Immature natural killer cell (primary cell): Measurements from ENCODE around the gene RFC2. TPM values are rescaled to one million over a fixed set of nuclear protein-coding genes. Genes with fewer than 3 reads are reported as not detected.

ENCODE experiments used
- DNase-seq, 3 donors: peaks; one replicate each; pipeline ENCODE4 v3.0.0; 2022; ENCODE audit warnings: mixed read lengths in 1 of 3
- H3K27ac Mint-ChIP-seq, 6 donors: one replicate each; pipeline ENCODE4 v1.8.0; 2020; ENCODE audit warnings: mixed read lengths in 6 of 6, mild to moderate bottlenecking in 5 of 6, inconsistent platforms in 4 of 6, moderate library complexity in 3 of 6
- H3K27me3 Mint-ChIP-seq, 3 donors: one replicate each; pipeline ENCODE4 v1.8.0; 2020 to 2021; ENCODE audit warnings: low read depth in 3 of 3, mild to moderate bottlenecking in 3 of 3, mixed read lengths in 3 of 3, moderate library complexity in 3 of 3, inconsistent platforms in 1 of 3
- H3K36me3 Mint-ChIP-seq, 3 donors: one replicate each; pipeline ENCODE4 v1.8.0; 2020; ENCODE audit warnings: mixed read lengths in 3 of 3, inconsistent platforms in 2 of 3, mild to moderate bottlenecking in 2 of 3
- H3K4me1 Mint-ChIP-seq, 2 donors: one replicate each; pipeline ENCODE4 v1.8.0; 2020; ENCODE audit warnings: inconsistent platforms in 2 of 2, mild to moderate bottlenecking in 2 of 2, mixed read lengths in 2 of 2, moderate library complexity in 1 of 2
- H3K4me3 Mint-ChIP-seq, 5 donors: one replicate each; pipeline ENCODE4 v1.8.0; 2020; ENCODE audit warnings: mild to moderate bottlenecking in 5 of 5, mixed read lengths in 5 of 5, inconsistent platforms in 3 of 5, moderate library complexity in 3 of 5
- H3K9me3 Mint-ChIP-seq, 6 donors: one replicate each; pipeline ENCODE4 v1.8.0; 2020; ENCODE audit warnings: mild to moderate bottlenecking in 6 of 6, mixed read lengths in 6 of 6, inconsistent platforms in 4 of 6, moderate library complexity in 3 of 6
- polyA plus RNA-seq, 3 donors: library from polyadenylated mRNA; unstranded; fragments of 300-500 nt; fragmentation: Illumina TruSeq; gene quantifications; one replicate each; pipeline ENCODE4 v1.2.3, GENCODE V29; 2021

The RFC2 gene
- polyA plus RNA-seq, 3 donors from 2014 or later, result 48.1 to 79.5 (median 63.0) TPM

DNA sequence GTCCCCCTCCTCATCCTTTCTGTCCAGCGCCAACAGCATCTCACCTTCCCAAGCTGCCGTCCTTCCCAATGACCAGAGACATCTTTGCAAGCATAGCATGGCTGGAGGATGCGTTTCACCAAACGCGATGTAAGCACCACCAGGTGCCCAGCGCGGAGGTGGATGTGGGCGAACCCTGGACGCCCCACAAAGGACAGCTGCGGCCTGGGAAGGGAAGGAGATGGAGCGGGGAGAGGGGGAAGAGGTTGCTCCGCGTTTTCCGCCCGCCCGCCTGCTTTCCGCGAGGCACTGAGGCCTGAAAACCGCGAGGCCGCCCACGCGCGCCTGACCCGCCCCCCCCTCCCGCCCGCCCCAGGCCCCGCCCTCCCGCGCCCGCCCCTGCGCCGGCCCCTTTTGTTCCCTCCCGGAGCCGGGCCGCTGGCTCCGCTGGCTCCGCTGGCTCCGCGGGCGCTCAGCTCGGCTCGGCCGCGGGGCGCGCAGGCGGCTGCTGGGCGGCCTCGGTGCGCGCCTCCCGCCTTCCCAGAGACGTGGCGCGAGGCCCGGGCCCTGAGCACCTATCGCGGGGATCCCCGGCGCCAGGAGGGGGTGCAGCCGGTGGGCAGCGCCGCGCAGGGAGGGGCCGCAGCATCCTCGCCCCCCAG is 34.9 kb upstream of the RFC2 start, which contains the start of gene CLIP2:
Gene CLIP2, plus strand, starts transcription at position 390 of the 641 bp plus-strand sequence. CDS start 28,140 bp downstream, outside the sequence.
- Mint-ChIP-seq H3K36me3 (no peaks in the 10 kb centered on the region), H3K9me3 (no peaks in the 10 kb centered on the region), H3K27ac (peak within 1 kb of the TSS in 5 of 6 donors; percentile 35 to 89 (median 66)), H3K27me3 (peaks cover 2 to 9% (median 5%) of the 10 kb centered on the region in 3 donors), H3K4me1 (peaks cover 43 to 45% of the 10 kb centered on the region in 2 donors), H3K4me3 (peak within 1 kb of the TSS; percentile 89 to 94 (median 92))
- DNase-seq, result peak; percentile 68 to 74 (median 69)

DNA sequence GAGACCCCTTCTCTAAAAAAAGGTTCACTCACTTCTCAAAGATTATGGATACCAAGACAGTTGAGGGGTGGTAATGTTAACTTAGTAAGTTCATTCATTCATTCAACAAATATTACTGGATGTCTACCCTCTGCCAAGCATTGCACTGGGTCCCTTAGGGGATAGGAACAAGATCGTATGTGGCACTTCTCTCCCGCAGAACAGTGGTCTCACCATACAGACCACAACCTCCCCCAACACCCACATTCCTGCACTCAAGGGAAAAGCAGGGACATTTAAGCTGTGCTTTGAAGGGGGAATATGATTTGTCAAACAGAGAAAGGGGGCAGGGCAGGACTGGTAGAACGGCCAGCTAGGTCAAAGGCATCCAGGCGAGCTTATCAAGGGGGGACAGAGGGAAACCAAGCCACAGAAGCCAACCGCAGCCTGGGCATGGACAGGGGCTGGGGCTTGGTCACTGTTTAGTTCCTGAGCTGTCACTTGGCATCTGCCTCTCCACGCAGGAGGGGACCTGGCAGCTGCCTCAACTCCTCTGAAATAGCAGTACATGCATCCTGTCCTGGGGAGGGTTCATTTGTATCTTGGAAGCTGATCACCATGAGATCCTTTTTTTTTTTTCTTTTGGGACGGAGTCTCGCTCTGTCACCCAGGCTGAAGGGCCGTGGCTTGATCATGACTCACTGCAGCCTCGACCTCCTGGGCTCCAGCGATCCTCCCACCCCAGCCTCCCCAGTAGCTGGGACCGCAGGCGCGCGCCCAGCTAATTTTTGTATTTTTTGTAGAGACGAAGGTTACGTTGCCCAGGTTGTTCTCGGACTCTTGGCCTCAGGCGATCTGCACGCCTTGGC is 34.1 kb upstream of the RFC2 start:
- peaks cover 38 to 39% of the 10 kb centered on the region in 2 donors for H3K4me1 Mint-ChIP-seq

DNA sequence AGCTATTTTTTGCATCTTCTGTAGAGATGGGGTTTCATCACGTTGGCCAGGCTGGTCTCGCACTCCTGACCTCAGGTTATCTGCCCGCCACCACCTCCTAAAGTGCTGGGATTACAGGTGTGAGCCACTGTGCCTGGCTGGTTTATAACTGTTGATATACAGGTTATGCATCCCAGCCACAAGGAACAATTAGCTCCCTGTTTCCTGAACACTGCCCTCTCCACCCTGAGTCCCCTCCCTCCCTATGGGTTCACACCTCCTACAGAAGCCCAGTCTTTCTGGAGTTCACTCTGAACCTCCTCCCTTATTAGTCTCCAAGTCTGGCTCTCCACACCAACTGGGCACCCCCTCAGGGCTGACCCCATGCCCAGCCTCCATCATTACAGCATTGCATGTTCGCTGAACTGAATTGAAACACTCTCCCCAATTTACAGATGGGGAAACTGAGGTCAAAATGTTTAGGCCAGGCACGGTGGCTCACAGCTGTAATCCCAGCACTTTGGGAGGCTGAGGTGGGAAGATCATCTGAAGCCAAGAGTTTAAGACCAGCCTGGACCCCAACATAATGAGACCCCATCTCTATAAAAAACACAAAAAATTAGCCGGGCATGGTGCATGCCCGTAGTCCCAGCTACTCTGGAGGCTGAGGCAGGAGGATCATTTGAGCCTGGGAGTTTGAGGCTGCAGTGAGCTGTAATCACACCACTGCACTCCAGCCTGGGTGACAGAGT is 33.3 kb upstream of the RFC2 start:
- peaks cover 31 to 37% of the 10 kb centered on the region in 2 donors for H3K4me1 Mint-ChIP-seq
- peak overlapping the region; percentile 89 to 94 (median 92) for H3K4me3 Mint-ChIP-seq
- peaks cover 0 to 2% (median 0%) of the 10 kb centered on the region in 6 donors for H3K9me3 Mint-ChIP-seq
- H3K27ac Mint-ChIP-seq, result no peak overlapping the region
- DNase-seq, result no peak
- H3K36me3 Mint-ChIP-seq, result no peaks in the 10 kb centered on the region
- H3K27me3 Mint-ChIP-seq, result peaks cover 4 to 11% (median 5%) of the 10 kb centered on the region in 3 donors

More for the DNA sequence above, 34.1 kb upstream of the RFC2 start:
- H3K9me3 Mint-ChIP-seq, result peaks cover 0 to under 1% (median 0%) of the 10 kb centered on the region in 6 donors
- DNase-seq, result no peak
- H3K4me3 Mint-ChIP-seq, result peak overlapping the region; percentile 89 to 94 (median 92)
- H3K27ac Mint-ChIP-seq, result peak overlapping the region in 5 of 6 donors; percentile 25 to 89 (median 66)
- peaks cover 2 to 11% (median 5%) of the 10 kb centered on the region in 3 donors for H3K27me3 Mint-ChIP-seq
- H3K36me3 Mint-ChIP-seq, result no peaks in the 10 kb centered on the region

DNA sequence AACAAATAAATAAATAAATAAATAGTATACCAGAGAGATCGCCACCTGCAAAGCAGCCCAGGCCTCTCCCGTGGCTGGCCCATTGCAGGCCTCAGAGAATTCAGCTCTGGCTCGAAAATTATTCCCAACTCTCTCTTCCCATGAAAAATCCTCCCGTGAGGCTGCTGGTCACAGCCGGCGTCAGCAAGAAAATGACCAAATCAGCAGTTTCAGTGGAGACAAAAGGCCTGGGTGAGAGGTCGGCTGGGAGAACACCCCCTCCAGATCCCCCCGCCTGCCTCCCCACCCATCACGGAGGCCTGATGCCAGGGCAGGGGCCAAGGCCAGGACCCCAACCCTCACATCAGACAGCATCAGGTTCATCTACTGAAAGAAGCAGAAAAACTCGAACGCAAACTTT is 31.9 kb upstream of the RFC2 start:
- DNase-seq, result no peak
- Mint-ChIP-seq H3K27ac (no peak overlapping the region), H3K9me3 (peaks cover 0 to 2% (median 0%) of the 10 kb centered on the region in 6 donors), H3K36me3 (no peaks in the 10 kb centered on the region), H3K4me3 (no peak overlapping the region), H3K4me1 (peaks cover 27 to 31% of the 10 kb centered on the region in 2 donors), H3K27me3 (peaks cover 4 to 11% (median 5%) of the 10 kb centered on the region in 3 donors)

DNA sequence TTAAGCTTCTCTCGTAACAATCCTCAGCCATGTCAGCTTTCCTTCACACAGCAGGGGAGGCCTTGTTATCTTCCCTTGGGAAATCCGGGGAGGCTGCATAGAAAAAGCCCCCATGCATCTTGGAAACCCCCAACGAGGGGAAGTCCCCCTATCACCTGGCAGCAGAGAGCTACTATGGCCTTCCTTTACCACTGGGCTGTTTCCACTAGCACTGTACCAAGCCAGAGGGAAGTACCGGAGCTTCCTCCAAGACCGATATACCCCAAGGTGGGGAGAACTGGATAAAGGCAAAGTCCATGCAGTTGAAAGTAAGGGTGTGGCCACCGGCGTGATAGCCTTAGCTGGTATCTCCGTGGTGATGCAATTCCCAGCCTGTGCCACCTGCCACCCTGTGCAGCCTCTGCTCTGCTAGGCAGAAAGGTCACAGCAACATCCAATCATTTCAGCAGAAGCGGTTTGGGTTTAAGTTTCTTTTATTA is 30.6 kb upstream of the RFC2 start:
- DNase-seq, result no peak
- no peak overlapping the region for H3K27ac Mint-ChIP-seq
- no peak overlapping the region for H3K4me3 Mint-ChIP-seq
- peaks cover 4 to 13% (median 5%) of the 10 kb centered on the region in 3 donors for H3K27me3 Mint-ChIP-seq
- H3K4me1 Mint-ChIP-seq, result peaks cover 21 to 24% of the 10 kb centered on the region in 2 donors
- peaks cover 0 to 2% (median 0%) of the 10 kb centered on the region in 6 donors for H3K9me3 Mint-ChIP-seq
- H3K36me3 Mint-ChIP-seq, result no peaks in the 10 kb centered on the region

DNA sequence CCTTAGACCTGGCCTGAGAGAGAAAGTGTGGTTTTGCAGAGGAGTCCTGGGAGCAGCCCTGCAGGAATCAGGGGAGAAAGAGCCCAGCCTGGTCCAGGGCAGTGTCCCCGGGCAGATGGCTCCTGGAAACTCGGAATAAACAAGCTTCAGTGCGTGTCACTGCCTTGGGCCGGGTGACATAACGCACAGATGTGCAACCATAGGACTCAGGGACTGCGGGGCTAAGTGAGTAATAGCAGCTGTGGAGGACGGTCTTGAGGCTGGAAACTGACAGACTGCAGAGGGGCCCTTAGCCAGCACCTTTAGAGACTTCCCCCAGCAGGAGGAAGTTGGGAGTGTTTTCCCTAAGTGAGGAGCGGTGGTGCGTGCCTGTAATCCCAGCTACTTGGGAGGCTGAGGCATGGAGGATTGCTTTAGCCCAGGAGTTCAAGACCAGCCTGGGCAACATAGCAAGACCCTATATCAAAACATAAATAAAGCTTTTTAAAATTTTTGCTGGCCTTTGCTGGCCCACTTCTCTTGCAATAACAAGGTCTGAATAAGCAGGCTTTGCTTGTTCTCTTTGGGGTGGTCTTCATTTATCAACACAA is 29.8 kb upstream of the RFC2 start:
- DNase-seq, result no peak
- Mint-ChIP-seq H3K4me1 (peaks cover 20 to 22% of the 10 kb centered on the region in 2 donors), H3K27ac (no peak overlapping the region), H3K36me3 (no peaks in the 10 kb centered on the region), H3K27me3 (peaks cover 4 to 12% (median 5%) of the 10 kb centered on the region in 3 donors), H3K9me3 (peaks cover 0 to 2% (median 0%) of the 10 kb centered on the region in 6 donors), H3K4me3 (no peak overlapping the region)

DNA sequence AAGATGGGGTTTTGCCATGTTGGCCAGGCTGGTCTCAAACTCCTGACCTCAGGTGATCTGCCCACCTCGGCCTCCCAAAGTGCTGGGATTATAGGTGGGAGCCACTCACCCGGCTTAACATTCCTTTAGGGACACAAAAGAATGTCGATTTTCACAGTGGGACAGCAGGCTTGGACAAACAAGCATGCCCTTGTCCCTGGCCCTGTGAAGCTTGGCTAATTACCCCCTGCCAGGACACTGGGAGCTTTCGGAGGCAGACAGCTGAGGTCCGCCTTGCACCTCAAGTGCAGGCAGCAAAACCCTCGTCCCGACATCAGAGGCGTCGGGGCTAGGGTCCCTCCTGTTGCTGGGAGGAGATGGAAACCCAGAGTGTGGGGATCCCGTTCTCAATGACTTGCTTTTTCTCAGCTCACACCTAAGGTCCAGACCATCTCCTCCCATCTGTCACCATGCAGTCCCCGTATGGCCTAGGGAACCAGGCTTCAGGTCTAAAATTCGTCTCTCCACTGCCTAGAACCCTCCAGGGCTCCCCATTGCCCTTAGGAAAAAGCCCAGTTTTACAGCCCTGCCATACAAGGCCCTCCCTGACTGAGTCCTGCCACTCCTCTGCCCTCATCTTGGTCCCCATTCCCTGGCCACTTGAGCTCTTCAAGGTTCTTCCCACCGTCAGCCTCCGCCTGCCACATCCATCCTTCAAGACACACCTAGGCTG is 28.7 kb upstream of the RFC2 start:
- H3K9me3 Mint-ChIP-seq, result peaks cover 0 to 2% (median 0%) of the 10 kb centered on the region in 6 donors
- no peak for DNase-seq
- H3K27me3 Mint-ChIP-seq, result peaks cover 2 to 10% (median 4%) of the 10 kb centered on the region in 3 donors
- peaks cover 9 to 11% of the 10 kb centered on the region in 2 donors for H3K4me1 Mint-ChIP-seq
- no peaks in the 10 kb centered on the region for H3K36me3 Mint-ChIP-seq
- H3K27ac Mint-ChIP-seq, result no peak overlapping the region
- H3K4me3 Mint-ChIP-seq, result no peak overlapping the region

DNA sequence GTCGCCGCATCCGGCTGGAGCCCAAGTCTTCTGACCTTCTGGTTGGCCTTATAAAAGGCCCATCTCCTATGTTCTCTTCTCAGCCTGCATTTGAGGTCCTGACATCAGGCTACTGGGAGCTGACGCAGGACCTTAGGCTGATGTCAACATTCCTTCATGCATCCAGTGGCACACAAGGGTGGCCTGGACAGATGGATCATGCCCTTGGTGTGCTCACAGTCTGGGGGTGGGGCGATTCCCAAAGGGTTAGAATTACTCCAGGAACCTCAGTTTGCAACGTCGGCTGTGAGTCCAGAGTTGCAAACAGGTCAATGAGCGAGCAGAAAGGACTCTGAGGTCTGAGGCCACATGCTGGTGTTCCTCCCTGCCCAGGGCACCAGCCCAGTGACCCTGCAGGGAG is 26.8 kb upstream of the RFC2 start:
- no peaks in the 10 kb centered on the region for H3K4me1 Mint-ChIP-seq
- H3K27ac Mint-ChIP-seq, result no peak overlapping the region
- H3K36me3 Mint-ChIP-seq, result no peaks in the 10 kb centered on the region
- DNase-seq, result no peak
- no peak overlapping the region for H3K4me3 Mint-ChIP-seq
- H3K9me3 Mint-ChIP-seq, result peaks cover 0 to 2% (median 0%) of the 10 kb centered on the region in 6 donors
- H3K27me3 Mint-ChIP-seq, result peaks cover 2 to 10% (median 4%) of the 10 kb centered on the region in 3 donors

DNA sequence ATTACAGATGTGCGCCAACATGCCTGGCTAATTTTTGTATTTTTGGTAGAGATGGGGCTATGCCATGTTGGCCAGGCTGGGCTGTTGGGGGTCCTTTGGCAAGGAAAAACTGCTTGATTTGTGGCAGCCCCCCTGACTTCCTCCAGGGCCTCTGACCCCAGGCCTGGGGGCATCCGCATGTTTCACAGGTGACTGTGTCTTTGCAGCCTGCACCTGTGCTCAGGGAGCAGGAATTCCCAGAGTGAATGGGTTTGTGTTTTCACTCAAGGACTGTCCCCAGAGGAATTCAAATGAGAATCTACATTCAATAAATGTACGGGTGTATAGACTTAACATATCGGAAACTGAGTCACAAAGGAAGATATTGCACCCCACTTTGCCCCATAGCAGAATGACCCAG is 23.4 kb upstream of the RFC2 start:
- Mint-ChIP-seq H3K4me1 (peaks cover under 1 to 1% of the 10 kb centered on the region in 2 donors), H3K27me3 (peaks cover 0 to 3% (median 2%) of the 10 kb centered on the region in 3 donors), H3K4me3 (no peak overlapping the region), H3K27ac (no peak overlapping the region), H3K36me3 (no peaks in the 10 kb centered on the region), H3K9me3 (no peaks in the 10 kb centered on the region)
- DNase-seq, result no peak

DNA sequence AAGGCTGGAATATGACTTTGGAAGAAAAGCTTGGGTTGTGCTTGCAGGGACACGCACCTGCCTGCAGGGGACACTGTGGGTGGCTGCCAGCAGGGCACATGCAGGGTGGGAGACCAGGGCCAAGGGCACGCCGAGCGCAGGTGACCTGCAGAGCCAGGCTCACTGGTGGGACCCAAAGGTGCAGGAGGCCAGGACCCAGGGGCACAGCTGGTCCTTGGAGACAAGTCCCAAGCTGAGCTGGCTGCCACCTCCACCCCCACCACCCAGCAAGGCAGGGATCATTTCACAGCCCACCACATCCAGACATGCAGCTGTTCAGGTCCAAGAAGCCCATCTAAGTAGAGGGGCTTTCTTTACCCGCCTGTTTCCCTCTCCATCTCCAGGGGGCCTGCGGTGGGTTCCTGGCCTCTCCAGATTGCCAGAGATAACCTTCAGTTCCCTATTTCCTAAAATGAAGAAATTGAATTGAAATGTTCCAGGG is 21.2 kb upstream of the RFC2 start:
- Mint-ChIP-seq H3K9me3 (no peaks in the 10 kb centered on the region), H3K4me1 (peaks cover 6 to 7% of the 10 kb centered on the region in 2 donors), H3K4me3 (no peak overlapping the region), H3K27ac (no peak overlapping the region), H3K27me3 (peaks cover 0 to 9% (median 4%) of the 10 kb centered on the region in 3 donors), H3K36me3 (no peaks in the 10 kb centered on the region)
- DNase-seq, result no peak

DNA sequence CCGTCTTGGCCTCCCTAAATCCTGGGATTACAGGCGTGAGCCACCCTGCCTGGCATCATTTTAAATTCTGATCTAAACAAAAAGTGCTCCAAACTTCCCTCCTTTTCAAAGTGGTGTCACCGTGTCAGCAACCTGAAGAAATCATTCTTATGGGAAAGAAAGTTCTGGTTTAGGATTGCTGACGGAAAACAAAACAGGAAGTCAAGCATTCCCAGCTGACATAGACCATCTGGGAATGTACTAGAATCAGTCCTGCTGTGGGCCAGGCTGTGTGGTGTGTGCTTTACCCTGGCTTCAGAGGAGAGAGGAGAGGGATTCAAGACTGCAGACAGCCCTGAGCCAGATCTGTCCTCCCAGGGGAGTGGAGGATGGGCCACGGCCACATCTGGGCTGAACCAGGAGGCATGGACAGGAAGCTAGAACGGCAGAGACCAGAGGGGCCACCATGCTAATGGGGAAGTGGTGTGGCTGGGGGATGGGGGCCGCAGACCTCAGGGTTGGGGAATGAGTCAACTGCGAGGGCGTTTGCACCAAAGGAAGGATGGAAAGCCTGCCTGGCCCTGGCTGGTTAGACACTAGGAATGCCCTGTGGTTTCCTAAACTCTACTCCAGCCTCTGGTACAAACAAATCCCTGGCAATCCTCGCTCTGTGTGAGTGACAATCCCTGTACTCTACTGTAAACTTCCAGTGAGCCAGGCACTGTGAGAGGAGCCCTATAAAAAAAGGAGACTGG is 18.3 kb upstream of the RFC2 start:
- no peaks in the 10 kb centered on the region for H3K36me3 Mint-ChIP-seq
- no peaks in the 10 kb centered on the region for H3K9me3 Mint-ChIP-seq
- H3K4me3 Mint-ChIP-seq, result peak overlapping the region in 1 of 5 donors; percentile 25
- peaks cover 11 to 13% of the 10 kb centered on the region in 2 donors for H3K4me1 Mint-ChIP-seq
- H3K27me3 Mint-ChIP-seq, result peaks cover 0 to 11% (median 4%) of the 10 kb centered on the region in 3 donors
- H3K27ac Mint-ChIP-seq, result peak overlapping the region in 1 of 6 donors; percentile 30
- DNase-seq, result no peak

DNA sequence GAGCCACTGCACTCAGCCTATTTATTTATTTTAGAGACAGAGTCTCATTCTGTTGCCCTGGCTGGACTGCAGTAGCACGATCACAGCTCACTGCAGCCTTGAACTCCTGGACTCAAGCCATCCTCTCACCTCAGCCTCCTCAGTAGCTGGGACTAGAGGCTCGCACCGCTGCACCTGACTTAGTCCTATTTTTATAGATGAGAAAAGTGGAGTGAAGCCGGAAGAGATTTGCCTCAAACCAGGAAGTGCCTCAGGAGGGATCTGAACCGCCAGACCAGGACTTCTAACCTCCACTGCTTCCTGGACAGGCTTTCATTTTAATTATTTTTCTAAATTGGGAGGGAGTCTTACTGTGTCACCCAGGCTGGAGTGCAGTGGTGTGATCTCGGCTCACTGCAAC is 17.5 kb upstream of the RFC2 start:
- Mint-ChIP-seq H3K9me3 (no peaks in the 10 kb centered on the region), H3K4me3 (peak overlapping the region in 4 of 5 donors; percentile 15 to 36 (median 22))

More for the DNA sequence above, 17.5 kb upstream of the RFC2 start:
- H3K27me3 Mint-ChIP-seq, result peaks cover 0 to 12% (median 4%) of the 10 kb centered on the region in 3 donors
- no peak for DNase-seq
- peak overlapping the region in 2 of 6 donors; percentile 16 to 21 for H3K27ac Mint-ChIP-seq
- H3K36me3 Mint-ChIP-seq, result no peaks in the 10 kb centered on the region
- H3K4me1 Mint-ChIP-seq, result peaks cover 11 to 13% of the 10 kb centered on the region in 2 donors
